CD4-positive, alpha-beta T cell treated with Interferon gamma for 1 hour (primary cell): Measurements from ENCODE around the gene BOC.

Experiments
- DNase-seq: peaks from one replicate; pipeline ENCODE4 v3.0.0-alpha.2; 2020

Gene BOC

GRCh38 chr3:113186566-113186965 lies 24.8 kb upstream of the BOC start:
- DNase-seq = no peak

GRCh38 chr3:113193288-113193687 lies 18.1 kb upstream of the BOC start:
- no peak for DNase-seq

GRCh38 chr3:113193719-113194118 lies 17.6 kb upstream of the BOC start:
- no peak for DNase-seq

GRCh38 chr3:113194823-113195401 lies 16.4 kb upstream of the BOC start:
- DNase-seq = no peak

- DNase-seq = no peak
Observed at GRCh38 chr3:113200351-113200750, 11.0 kb upstream of the BOC start.

- DNase-seq = no peak
Observed at GRCh38 chr3:113200946-113201345, 10.4 kb upstream of the BOC start.

- DNase-seq = no peak
Observed at GRCh38 chr3:113204371-113204770, 7.0 kb upstream of the BOC start.

GRCh38 chr3:113205481-113205880 lies 5.9 kb upstream of the BOC start:
- DNase-seq = no peak

GRCh38 chr3:113210604-113211329 lies 590 bp upstream of the BOC start:
- DNase-seq = no peak

- DNase-seq = peak; percentile 4
Observed at GRCh38 chr3:113212150-113212843, 940 bp downstream of the BOC start.

- no peak for DNase-seq
Observed at GRCh38 chr3:113212844-113213375, 1.6 kb downstream of the BOC start.

- no peak for DNase-seq
Observed at GRCh38 chr3:113213896-113214587, 2.7 kb downstream of the BOC start.

- no peak for DNase-seq
Observed at GRCh38 chr3:113214917-113215595, 3.7 kb downstream of the BOC start.

GRCh38 chr3:113216393-113216792 lies 5.0 kb downstream of the BOC start:
- DNase-seq = no peak

GRCh38 chr3:113218011-113218680 lies 6.8 kb downstream of the BOC start:
- DNase-seq = no peak

- no peak for DNase-seq
Observed at GRCh38 chr3:113218681-113219045, 7.3 kb downstream of the BOC start.

GRCh38 chr3:113219605-113220300 lies 8.4 kb downstream of the BOC start:
- no peak for DNase-seq

- DNase-seq = no peak
Observed at GRCh38 chr3:113220721-113221120, 9.4 kb downstream of the BOC start.

GRCh38 chr3:113221721-113222257 lies 10.4 kb downstream of the BOC start:
- no peak for DNase-seq

GRCh38 chr3:113222451-113223086 lies 11.2 kb downstream of the BOC start:
- no peak for DNase-seq
